Uterus (tissue), 2 donors: Measurements from ENCODE around the gene SERPINA10.

Source experiments
- CTCF ChIP-seq, 4 experiments: fragments of 200-600 bp in 2 of 4; fragments of 450-650 bp in 2 of 4; sonication (generic) in 2 of 4; IDR thresholded peaks; one replicate each; pipeline ENCODE4 v1.5.1; 2016 to 2019; ENCODE audit warnings: antibody characterized with exemption in 4 of 4, mild to moderate bottlenecking in 2 of 4, moderate library complexity in 1 of 4
- POLR2A ChIP-seq, 2 donors: fragments of 450-650 bp; IDR thresholded peaks; one replicate each; pipeline ENCODE4 v1.6.1; 2016; ENCODE audit warnings: antibody characterized with exemption in 2 of 2, mild to moderate bottlenecking in 1 of 2, moderate library complexity in 1 of 2

GRCh38 chr14:94298130-94298529 lies 5.1 kb upstream of the SERPINA10 start:
- TF ChIP-seq CTCF (IDR thresholded peaks at IDR 0.05) (no peak), POLR2A (IDR thresholded peaks at IDR 0.05) (no peak)
